Non-pigmented ciliary epithelial cell (primary cell): ENCODE results near the gene BCO2.

Experiments
- DNase-seq: peaks from one replicate; pipeline ENCODE4 v3.0.0-alpha.2; 2010; ENCODE audit warnings: low read depth

Gene BCO2

GRCh38 chr11:112249871-112250610, 74.7 kb downstream of the BCO2 start:
- DNase-seq, result no peak

- DNase-seq, result no peak
Measured at GRCh38 chr11:112253605-112254242, 78.4 kb downstream of the BCO2 start.

- peak; percentile 75 for DNase-seq
Measured at GRCh38 chr11:112255067-112255720, 79.9 kb downstream of the BCO2 start.

DNA sequence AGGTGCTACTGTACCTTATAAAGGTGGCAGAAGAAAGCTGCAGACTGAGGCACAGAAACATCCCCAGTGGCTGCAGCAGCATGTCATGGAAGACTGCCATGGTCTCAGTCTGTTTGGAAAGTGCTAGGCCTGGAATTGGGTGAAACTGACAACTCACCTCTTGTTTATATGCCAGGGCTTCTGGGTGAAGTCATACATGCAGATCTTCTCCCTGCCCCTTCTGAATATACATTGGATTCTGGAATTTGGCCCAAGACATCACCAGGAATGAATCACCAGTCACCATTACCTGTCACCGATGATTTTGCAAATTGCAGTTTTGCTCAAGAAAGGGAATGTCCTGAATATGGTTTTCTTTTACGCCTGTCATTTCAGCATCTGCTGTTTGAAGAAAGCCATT, 85.2 kb downstream of the BCO2 start, which contains the start of gene PLET1:
PLET1 (minus strand) TSS at position 371 of the 400 bp plus-strand sequence; CDS start at position 100, 271 bp downstream.
- DNase-seq, result no peak

GRCh38 chr11:112265659-112266409, 90.5 kb downstream of the BCO2 start:
- DNase-seq, result no peak

- no peak for DNase-seq
Measured at GRCh38 chr11:112266410-112266778, 91.1 kb downstream of the BCO2 start.

GRCh38 chr11:112267188-112267591, 91.9 kb downstream of the BCO2 start:
- no peak for DNase-seq

DNA sequence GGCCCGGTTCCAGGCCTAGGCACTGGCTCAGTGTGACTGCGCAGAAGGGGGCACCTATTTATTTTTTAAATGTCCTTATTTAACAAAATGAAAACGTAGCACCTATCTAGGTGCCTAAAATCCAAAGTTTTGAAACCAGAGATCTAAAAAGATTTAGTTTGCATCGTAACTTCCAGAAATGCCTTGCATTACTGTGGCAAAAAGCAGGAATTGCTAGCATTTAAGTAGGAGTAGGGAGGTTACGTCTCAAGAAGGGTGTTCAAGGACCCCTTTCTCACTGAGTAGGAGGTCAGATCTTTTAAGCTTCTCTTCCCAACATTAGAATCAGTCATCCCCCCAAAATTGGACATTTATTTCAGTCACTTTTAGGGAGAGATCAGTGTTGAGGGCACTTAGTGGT, 93.1 kb downstream of the BCO2 start:
- no peak for DNase-seq
